Cardiac fibroblast (primary cell): ENCODE data around the gene C4orf17.
"Not testable (repeated sequence)": the region's sequence is repeated elsewhere in the genome, so short reads cannot be mapped to it uniquely, and the experiment has no call there.

Experiments used
- DNase-seq, 2 donors: peaks; one replicate each; pipeline versions ENCODE4 v3.0.0 to v3.0.0-alpha.2; 2010; ENCODE audit warnings: low read depth in 2 of 2
- H3K4me3 ChIP-seq, 2 donors: replicated peaks in 1 of 2; 1 replicate in 1 of 2; 2 replicates in 1 of 2; pipeline ENCODE4 v1.5.1; 2011; ENCODE audit warnings: low read depth in 2 of 2, low read length in 2 of 2, mild to moderate bottlenecking in 2 of 2, moderate library complexity in 1 of 2
- CTCF ChIP-seq: IDR thresholded peaks from one replicate; pipeline ENCODE4 v1.5.1; 2011; ENCODE audit warnings: low read depth, mild to moderate bottlenecking, low read length, inconsistent platforms

The C4orf17 gene

GRCh38 chr4:99504804-99505502 is 5.9 kb upstream of the C4orf17 start:
- H3K4me3 ChIP-seq = no peak overlapping the region
- TF ChIP-seq CTCF = no peak
- DNase-seq = no peak

GRCh38 chr4:99506781-99507180 is 4.0 kb upstream of the C4orf17 start:
- no peak for TF ChIP-seq CTCF
- DNase-seq = peak; percentile 8 to 41
- H3K4me3 ChIP-seq = no peak overlapping the region

GRCh38 chr4:99507349-99507748 is 3.5 kb upstream of the C4orf17 start:
- H3K4me3 ChIP-seq = no peak overlapping the region
- TF ChIP-seq CTCF = no peak
- DNase-seq = no peak

GRCh38 chr4:99507762-99508161 is 3.1 kb upstream of the C4orf17 start:
- H3K4me3 ChIP-seq = no peak overlapping the region
- no peak for TF ChIP-seq CTCF
- DNase-seq = peak in 1 of 2 donors; percentile 10

- no peak for DNase-seq
- no peak overlapping the region for H3K4me3 ChIP-seq
- TF ChIP-seq CTCF = no peak
Measured at GRCh38 chr4:99518601-99519295, 7.9 kb downstream of the C4orf17 start.

- H3K4me3 ChIP-seq = no peak overlapping the region
- DNase-seq = peak; percentile 5 to 11
- no peak for TF ChIP-seq CTCF
Measured at GRCh38 chr4:99529228-99529627, 18.4 kb downstream of the C4orf17 start.

GRCh38 chr4:99529956-99530355 is 19.1 kb downstream of the C4orf17 start:
- DNase-seq = no peak
- no peak for TF ChIP-seq CTCF
- no peak overlapping the region for H3K4me3 ChIP-seq

GRCh38 chr4:99534699-99535098 is 23.9 kb downstream of the C4orf17 start:
- not testable (repeated sequence) for H3K4me3 ChIP-seq

More at GRCh38 chr4:99534699-99535098, 23.9 kb downstream of the C4orf17 start:
- not testable (repeated sequence) for DNase-seq
